ENCODE data around the gene TTC9.
A peak's percentile ranks its signal among the peaks of the same experiment; 100 is the strongest.

TTC9 gene

DNA sequence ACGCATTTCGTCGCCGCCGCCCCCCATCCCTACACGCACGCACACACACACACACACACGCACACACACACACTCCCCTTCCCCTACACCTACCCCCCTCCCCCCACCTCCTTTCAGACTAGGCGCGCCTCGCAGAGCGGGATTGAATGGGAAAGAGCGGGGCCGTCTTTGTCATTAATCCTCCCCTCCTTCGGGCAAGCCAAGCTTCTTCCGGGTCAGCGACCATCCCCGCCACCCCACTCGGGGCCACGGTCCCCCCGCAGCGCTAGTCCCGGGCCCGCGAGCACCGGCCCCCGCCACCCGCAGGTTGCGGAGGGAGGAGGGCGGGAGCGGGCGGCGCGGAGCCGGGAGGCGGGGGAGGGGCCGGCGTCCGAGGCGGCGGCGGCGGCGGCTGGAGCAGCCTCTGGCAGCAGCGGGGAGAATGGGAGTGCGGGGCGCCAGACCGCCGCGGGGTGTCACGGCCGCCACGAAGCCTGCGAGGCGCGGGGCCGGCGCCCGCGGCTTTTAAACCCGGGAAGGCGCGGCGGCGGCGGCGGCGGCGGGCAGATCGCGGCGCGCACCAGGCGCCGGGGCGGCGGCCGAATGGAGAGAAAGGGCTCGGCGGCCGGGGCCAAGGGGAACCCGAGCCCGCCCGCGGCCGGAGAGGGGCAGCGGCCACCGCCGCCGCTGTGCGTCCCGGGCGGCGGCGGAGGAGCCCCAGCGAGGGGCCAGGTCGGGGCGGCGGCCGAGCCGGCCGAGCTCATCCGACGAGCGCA is at the start of gene TTC9:
TTC9 (plus strand) TSS at position 369 of the 755 bp plus-strand sequence; CDS start at position 583, 214 bp downstream.
- no peak for DNase-seq

DNA sequence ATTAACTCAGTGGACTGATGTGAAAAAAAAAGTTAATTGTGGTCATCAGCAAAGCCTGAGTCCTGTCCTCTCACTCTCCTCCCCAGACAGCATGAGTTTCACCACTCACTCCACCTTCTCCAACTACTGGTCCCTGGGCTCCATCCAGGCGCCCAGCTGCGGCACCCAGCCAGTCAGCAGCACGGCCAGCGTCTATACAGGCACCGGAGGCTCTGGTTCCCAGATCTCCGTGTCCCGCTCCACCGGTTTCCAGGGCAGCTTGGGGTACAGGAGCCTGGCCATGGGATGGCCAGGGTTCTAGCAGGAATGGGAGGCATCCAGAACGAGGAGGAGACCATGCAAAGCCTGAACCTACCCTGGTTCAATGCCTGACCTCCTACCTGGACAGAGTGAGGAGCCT is 47.3 kb upstream of the TTC9 start:
- no peak for DNase-seq

- no peak for DNase-seq
Measured at GRCh38 chr14:70595443-70596185, 46.1 kb upstream of the TTC9 start.

- DNase-seq: no peak
Measured at GRCh38 chr14:70597731-70598130, 44.0 kb upstream of the TTC9 start.

GRCh38 chr14:70599345-70599744 is 42.4 kb upstream of the TTC9 start:
- no peak for DNase-seq

- DNase-seq: peak; percentile 96
Measured at GRCh38 chr14:70600382-70601157, 41.1 kb upstream of the TTC9 start, which contains the start of gene MED6. Gene MED6, minus strand, starts transcription at chr14:70600655. Its CDS starts 18 bp downstream, at chr14:70600637.

GRCh38 chr14:70601162-70601561 is 40.6 kb upstream of the TTC9 start:
- no peak for DNase-seq

GRCh38 chr14:70602254-70602653 is 39.5 kb upstream of the TTC9 start:
- no peak for DNase-seq

GRCh38 chr14:70611216-70611615 is 30.5 kb upstream of the TTC9 start:
- no peak for DNase-seq

- no peak for DNase-seq
Measured at GRCh38 chr14:70616646-70617045, 25.1 kb upstream of the TTC9 start.

GRCh38 chr14:70618314-70618713 is 23.4 kb upstream of the TTC9 start:
- DNase-seq: no peak

GRCh38 chr14:70619708-70620107 is 22.0 kb upstream of the TTC9 start:
- no peak for DNase-seq

DNA sequence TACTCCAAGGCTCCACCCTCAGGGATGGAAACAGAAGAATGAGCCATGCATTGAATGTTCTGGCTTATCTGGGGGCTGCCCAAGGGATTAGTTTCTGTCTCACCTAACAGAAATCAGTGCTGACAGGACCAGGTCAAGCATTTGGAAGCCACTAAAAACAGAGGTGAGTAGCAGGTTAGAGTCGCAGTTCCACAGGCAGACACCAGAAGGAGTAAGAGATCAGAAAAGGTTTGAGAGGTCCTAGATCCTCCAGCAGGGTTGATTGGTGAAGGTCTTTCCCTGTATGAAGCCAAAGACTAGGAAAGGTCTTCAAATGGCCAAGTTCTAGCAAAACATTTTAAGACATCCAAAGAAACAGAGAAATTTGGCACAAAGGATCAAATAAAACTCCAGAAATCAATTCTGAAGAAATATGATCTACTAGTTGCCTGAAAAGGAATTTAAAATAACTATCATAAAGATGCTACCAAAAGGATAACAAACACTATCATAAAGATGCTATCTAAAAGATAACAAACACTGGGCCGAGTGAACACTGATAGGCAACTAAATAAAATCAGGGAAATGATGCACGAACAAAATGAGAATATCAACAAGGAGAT is 19.5 kb upstream of the TTC9 start:
- DNase-seq: no peak

DNA sequence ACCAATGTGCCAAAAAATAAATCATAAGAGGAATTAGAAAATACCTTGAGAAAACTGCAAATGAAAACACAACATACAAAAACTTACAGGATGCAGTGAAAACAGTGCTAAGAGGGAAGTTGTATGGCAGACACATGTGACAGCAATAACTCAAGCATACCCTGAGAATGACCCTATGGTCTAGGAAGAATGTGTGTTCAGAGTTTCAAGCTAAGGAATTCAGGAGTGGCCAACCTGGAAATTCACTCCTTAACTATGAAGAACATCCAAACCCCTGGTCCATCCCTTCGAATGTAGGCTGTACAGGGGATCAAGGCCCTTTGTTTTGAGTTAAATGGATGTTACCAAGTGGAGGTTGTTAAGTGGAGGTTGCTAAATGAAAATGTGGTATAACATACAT is 16.7 kb upstream of the TTC9 start:
- DNase-seq: no peak

- DNase-seq: no peak
Measured at GRCh38 chr14:70631948-70632347, 9.8 kb upstream of the TTC9 start.

DNA sequence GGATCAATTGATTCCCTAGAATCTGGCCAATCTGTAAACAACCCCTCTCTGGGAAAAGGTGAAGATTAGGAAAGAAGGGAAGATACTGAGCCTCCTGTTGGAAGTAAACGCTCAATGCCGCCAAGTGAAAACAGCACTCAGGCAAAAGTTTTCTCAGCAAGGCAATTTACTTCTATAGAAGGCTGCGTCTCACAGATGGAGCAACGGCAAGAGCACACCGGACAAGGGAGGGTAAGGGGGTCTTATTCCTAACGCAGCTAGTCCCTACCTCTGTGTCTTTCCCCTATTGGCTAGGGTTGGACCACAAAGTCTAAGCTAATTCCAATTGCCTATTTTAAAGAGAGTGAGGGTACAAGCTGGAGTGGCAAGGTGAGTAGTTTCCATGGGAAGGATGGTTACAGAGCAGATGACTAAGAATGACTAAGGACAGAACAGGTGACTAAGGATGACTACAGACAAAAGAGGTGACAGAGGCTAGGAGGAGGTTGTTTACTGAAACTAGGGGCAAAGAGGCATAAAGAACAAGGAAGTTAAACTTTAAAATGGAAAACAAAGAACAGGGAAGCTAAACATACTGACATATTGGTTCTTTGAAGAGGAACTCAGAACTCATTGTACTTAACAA is 5.6 kb upstream of the TTC9 start:
- no peak for DNase-seq

DNA sequence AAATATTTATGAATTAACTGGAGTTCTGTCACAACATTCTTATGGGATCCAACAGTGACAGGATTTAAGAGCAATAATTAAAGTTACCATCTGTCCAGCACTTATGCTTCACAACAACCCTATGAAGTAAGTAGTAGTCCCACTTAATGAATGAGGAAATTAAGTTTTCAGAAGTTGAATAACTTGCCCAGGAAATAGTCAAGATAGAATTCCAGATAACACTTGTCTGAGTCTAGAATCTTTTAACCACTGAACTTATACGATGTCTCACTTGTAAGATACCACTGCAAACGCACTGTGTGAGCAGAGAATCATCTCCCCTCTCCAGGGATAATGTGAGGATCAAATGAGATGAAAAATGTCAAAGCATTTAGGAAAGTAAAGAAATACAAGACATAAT is 3.3 kb upstream of the TTC9 start:
- DNase-seq: no peak

GRCh38 chr14:70640938-70641547 is 673 bp upstream of the TTC9 start:
- no peak for DNase-seq

- DNase-seq: peak; percentile 25
Measured at GRCh38 chr14:70642303-70643235, 853 bp downstream of the TTC9 start.

GRCh38 chr14:70643967-70644366 is 2.3 kb downstream of the TTC9 start:
- no peak for DNase-seq

GRCh38 chr14:70645892-70646291 is 4.2 kb downstream of the TTC9 start:
- DNase-seq: no peak

Data from NCI-H2107 (cell line).